IMR-90 (cell line): Measurements from ENCODE around the gene CLC. TPM values are rescaled to one million over a fixed set of nuclear protein-coding genes. Genes with fewer than 3 reads are reported as not detected.

Experiments
- ATAC-seq: fragments of 200-7000 bp; cut with Tn5 transposase; 2 replicates; pipeline ENCODE4 v1.9.1; 2020; ENCODE audit warnings: low read depth, mild to moderate bottlenecking, moderate library complexity
- BruUV-seq: library from RNA; stranded (reverse); fragments of 400-500 nt; replicated peaks from 2 replicates; lab custom pipeline; 2021; lab: Mats Ljungman, UMichigan
- CTCF ChIA-PET: fragments of 300-600 bp; formaldehyde crosslinking; extraction: SDS; loops from one replicate; lab custom pipeline; 2021; ENCODE audit warnings: antibody characterized with exemption; lab: Yijun Ruan, JAX
- POLR2A ChIA-PET: fragments of 300-600 bp; sonication (Branson Sonifier 250); formaldehyde crosslinking; loops from one replicate; lab custom pipeline; 2022; ENCODE audit warnings: antibody characterized with exemption; ENCODE audit not compliant: unreplicated experiment; lab: Charles Lee
- DNase-seq: peaks from one replicate; pipeline ENCODE4 v3.0.0; 2013
- H2AFZ ChIP-seq: replicated peaks from 2 replicates; pipeline ENCODE3; 2013; ENCODE audit warnings: low read length, mild to moderate bottlenecking; ENCODE audit not compliant: poor library complexity
- H2AK5ac ChIP-seq: 2 replicates; pipeline ENCODE4 v1.6.1; 2013; ENCODE audit warnings: low read depth, low read length, inconsistent platforms
- H2AK9ac ChIP-seq: replicated peaks from 2 replicates; pipeline ENCODE3; 2013; ENCODE audit warnings: mild to moderate bottlenecking, low read depth, low read length, moderate library complexity; ENCODE audit not compliant: poor library complexity
- H2BK120ac ChIP-seq: 2 replicates; pipeline ENCODE4 v1.6.1; 2013; ENCODE audit warnings: low read depth, low read length, inconsistent platforms
- H2BK15ac ChIP-seq: 3 replicates; pipeline ENCODE4 v1.6.1; 2013; ENCODE audit warnings: low read depth, low read length, inconsistent platforms
- H2BK20ac ChIP-seq: 2 replicates; pipeline ENCODE4 v1.6.1; 2013; ENCODE audit warnings: low read depth, mild to moderate bottlenecking, inconsistent platforms, low read length, moderate library complexity
- H2BK5ac ChIP-seq: 2 replicates; pipeline ENCODE4 v1.6.1; 2013; ENCODE audit warnings: mild to moderate bottlenecking, low read depth, low read length, inconsistent platforms; ENCODE audit not compliant: poor library complexity, severe bottlenecking
- H3K14ac ChIP-seq: replicated peaks from 2 replicates; pipeline ENCODE4 v1.6.1; 2013; ENCODE audit warnings: low read depth, low read length, inconsistent platforms
- H3K18ac ChIP-seq: 2 replicates; pipeline ENCODE4 v1.6.1; 2013; ENCODE audit warnings: low read depth, low read length, control low read depth
- H3K23ac ChIP-seq: 2 replicates; pipeline ENCODE4 v1.6.1; 2013; ENCODE audit warnings: low read depth, low read length, inconsistent platforms
- H3K27ac ChIP-seq: 2 replicates; pipeline ENCODE4 v1.5.1; 2013; ENCODE audit warnings: mild to moderate bottlenecking, control low read depth, low read length; ENCODE audit not compliant: insufficient read depth
- H3K27me3 ChIP-seq: 2 replicates; pipeline ENCODE4 v1.6.1; 2013; ENCODE audit warnings: low read length; ENCODE audit not compliant: control insufficient read depth, insufficient read depth
- H3K36me3 ChIP-seq: 2 replicates; pipeline ENCODE4 v1.6.1; 2013; ENCODE audit warnings: low read length, mixed read lengths; ENCODE audit not compliant: control insufficient read depth, insufficient read depth
- H3K4ac ChIP-seq: 2 replicates; pipeline ENCODE4 v1.6.1; 2013; ENCODE audit warnings: low read depth, low read length, inconsistent platforms
- H3K4me1 ChIP-seq: 2 replicates; pipeline ENCODE4 v1.6.1; 2013; ENCODE audit warnings: low read length, mixed read lengths; ENCODE audit not compliant: control insufficient read depth, insufficient read depth
- H3K4me2 ChIP-seq: 2 replicates; pipeline ENCODE4 v1.6.1; 2013; ENCODE audit warnings: low read depth, mild to moderate bottlenecking, control low read depth, low read length, moderate library complexity
- H3K4me3 ChIP-seq: 2 replicates; pipeline ENCODE4 v1.5.1; 2013; ENCODE audit warnings: low read depth, mild to moderate bottlenecking, control low read depth, low read length, moderate library complexity; ENCODE audit not compliant: insufficient read depth
- H3K56ac ChIP-seq: 2 replicates; pipeline ENCODE4 v1.6.1; 2013; ENCODE audit warnings: low read length, inconsistent platforms; ENCODE audit not compliant: insufficient read depth; ENCODE audit errors: extremely low read depth
- H3K79me1 ChIP-seq, 2 experiments: 2 replicates each; pipeline ENCODE4 v1.6.1; 2013; ENCODE audit warnings: low read length in 2 of 2, inconsistent platforms in 1 of 2, low read depth in 1 of 2
- H3K9ac ChIP-seq: 2 replicates; pipeline ENCODE4 v1.6.1; 2013; ENCODE audit warnings: low read depth, low read length, control low read depth
- H3K9me1 ChIP-seq: 2 replicates; pipeline ENCODE4 v1.6.1; 2013; ENCODE audit warnings: low read length, inconsistent platforms; ENCODE audit not compliant: insufficient read depth
- H3K9me3 ChIP-seq: 2 replicates; pipeline ENCODE4 v1.6.1; 2013; ENCODE audit warnings: low read length; ENCODE audit not compliant: control insufficient read depth, insufficient read depth
- H4K20me1 ChIP-seq: 2 replicates; pipeline ENCODE4 v1.6.1; 2013; ENCODE audit warnings: low read length, inconsistent platforms; ENCODE audit not compliant: insufficient read depth
- H4K5ac ChIP-seq: 2 replicates; pipeline ENCODE4 v1.6.1; 2013; ENCODE audit warnings: mild to moderate bottlenecking, low read depth, low read length, control low read depth
- H4K8ac ChIP-seq, 2 experiments: 2 replicates each; pipeline ENCODE4 v1.6.1; 2013; ENCODE audit warnings: low read depth in 2 of 2, low read length in 2 of 2, control low read depth in 1 of 2, inconsistent platforms in 1 of 2
- H4K91ac ChIP-seq: 2 replicates; pipeline ENCODE4 v1.6.1; 2013; ENCODE audit warnings: low read depth, low read length, inconsistent platforms; ENCODE audit not compliant: insufficient read depth
- BHLHE40 ChIP-seq: fragments of 150-350 bp; IDR thresholded peaks from 2 replicates; pipeline ENCODE4 v1.6.1; 2016; ENCODE audit warnings: mild to moderate bottlenecking, low read depth, low read length
- CEBPB ChIP-seq: IDR thresholded peaks from 2 replicates; pipeline ENCODE4 v1.6.1; 2012; ENCODE audit warnings: low read depth, low read length, improper control_type of control experiment
- CHD1 ChIP-seq: IDR thresholded peaks from 2 replicates; pipeline ENCODE4 v1.6.1; 2012; ENCODE audit warnings: low read depth, low read length, improper control_type of control experiment
- ELK1 ChIP-seq: fragments of 150-350 bp; IDR thresholded peaks from 2 replicates; pipeline ENCODE4 v1.6.1; 2016; ENCODE audit warnings: low read depth, mild to moderate bottlenecking, low read length, moderate library complexity, borderline replicate concordance
- FOS ChIP-seq: fragments of 150-350 bp; IDR thresholded peaks from 2 replicates; pipeline ENCODE4 v1.6.1; 2016; ENCODE audit warnings: low read depth, low read length
- MAFK ChIP-seq: IDR thresholded peaks from 2 replicates; pipeline ENCODE4 v1.6.1; 2012; ENCODE audit warnings: low read depth, low read length, improper control_type of control experiment
- MAZ ChIP-seq: IDR thresholded peaks from 2 replicates; pipeline ENCODE4 v1.6.1; 2012; ENCODE audit warnings: low read depth, mild to moderate bottlenecking, low read length, improper control_type of control experiment, moderate library complexity, borderline replicate concordance
- NFE2L2 ChIP-seq: fragments of 150-350 bp; IDR thresholded peaks from 2 replicates; pipeline ENCODE4 v1.6.1; 2016; ENCODE audit warnings: low read depth, mild to moderate bottlenecking, low read length
- POLR2A ChIP-seq: IDR thresholded peaks from 2 replicates; pipeline ENCODE4 v1.6.1; 2012; ENCODE audit warnings: mild to moderate bottlenecking, low read depth, low read length
- RAD21 ChIP-seq: IDR thresholded peaks from 2 replicates; pipeline ENCODE4 v1.6.1; 2012; ENCODE audit warnings: low read length, improper control_type of control experiment
- RCOR1 ChIP-seq: IDR thresholded peaks from 2 replicates; pipeline ENCODE4 v1.6.1; 2012; ENCODE audit warnings: mild to moderate bottlenecking, low read length, improper control_type of control experiment; ENCODE audit not compliant: insufficient replicate concordance
- RFX5 ChIP-seq: IDR thresholded peaks from 2 replicates; pipeline ENCODE4 v1.8.0; 2012; ENCODE audit warnings: low read depth, mild to moderate bottlenecking, low read length, moderate library complexity
- SMC3 ChIP-seq: fragments of 150-350 bp; IDR thresholded peaks from 2 replicates; pipeline ENCODE4 v1.6.1; 2016; ENCODE audit warnings: low read depth, mild to moderate bottlenecking, antibody characterized with exemption, low read length, moderate library complexity
- USF2 ChIP-seq: fragments of 150-350 bp; IDR thresholded peaks from 2 replicates; pipeline ENCODE4 v1.6.1; 2017; ENCODE audit warnings: mild to moderate bottlenecking, antibody characterized with exemption, low read length, low read depth
- WGBS, 2 experiments: methylation state at CpG; one replicate each; pipeline versions ENCODE4 v1.1.5 to v1.1.7; 2013; ENCODE audit warnings: missing lambda C conversion rate in 2 of 2; ENCODE audit not compliant: insufficient read length in 1 of 2; ENCODE audit errors: extremely low coverage in 2 of 2; 5-methylcytosine and 5-hydroxymethylcytosine counted together
- dilution Hi-C: fragments of 300-500 bp; cut with HindIII; formaldehyde crosslinking; loops from one replicate; pipeline ENCODE4 v1.14.3; 2018; ENCODE audit warnings: low sequenced_read_pairs; ENCODE audit not compliant: unreplicated experiment
- in situ Hi-C: fragments of 300-500 bp; cut with MboI; formaldehyde crosslinking; loops from 3 replicates; pipeline ENCODE4 v1.14.3; 2019; ENCODE audit warnings: low sequenced_read_pairs, inconsistent platforms, mixed read lengths
- intact Hi-C: fragments of 100-400 bp; cut with micrococcal nuclease; formaldehyde crosslinking; loops from 2 replicates; pipeline ENCODE4 v1.10.0; 2022
- polyA plus RNA-seq, 3 experiments: library from polyadenylated mRNA; depleted of rRNA; stranded (reverse); fragments of >200 nt; gene quantifications; 2 replicates each; pipeline ENCODE4 v1.2.3, GENCODE V29; 2012; ENCODE audit warnings: low replicate concordance in 1 of 3
- total RNA-seq: library from RNA; depleted of rRNA; stranded (reverse); fragments of >200 nt; gene quantifications from 2 replicates; pipeline ENCODE4 v1.2.3, GENCODE V29; 2012
- TF ChIP-seq, protein P1 (sequence below): conservative IDR thresholded peaks from 2 replicates; pipeline ENCODE4 v1.5.1; 2012; ENCODE audit warnings: mild to moderate bottlenecking, low read depth, low read length, improper control_type of control experiment

CLC gene
- total and polyA plus RNA-seq, 2 of the 4 experiments (the other 2 are of a cell fraction): not detected

DNA sequence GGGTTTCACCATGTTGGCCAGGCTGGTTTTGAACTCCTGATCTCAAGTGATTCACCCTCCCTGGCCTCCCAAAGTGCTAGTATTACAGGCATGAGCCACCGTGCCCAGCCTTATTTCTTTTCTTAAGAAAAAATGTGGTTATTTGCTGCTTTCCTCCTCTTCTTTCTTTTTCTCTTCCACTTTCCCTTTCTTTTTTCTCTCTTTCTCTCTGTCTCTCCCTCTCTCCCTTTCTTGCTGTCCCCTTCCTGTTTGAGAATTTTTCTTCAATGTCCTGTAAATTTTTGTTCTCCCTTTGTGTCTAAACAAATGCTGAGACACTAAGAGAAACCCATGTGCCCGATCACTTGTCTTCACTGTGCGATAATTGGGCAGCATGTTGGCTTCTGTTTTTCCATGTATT, 43.1 kb upstream of the CLC start:
- Histone ChIP-seq H2AFZ (no peak overlapping the region), H3K4me2 (no peak overlapping the region), H3K9ac (no peak overlapping the region), H2BK20ac (no peak overlapping the region), H2BK120ac (no peak overlapping the region), H3K56ac (no peak overlapping the region), H3K27ac (no peak overlapping the region), H2BK15ac (no peak overlapping the region), H3K9me3 (no peaks in the 10 kb centered on the region), H2BK5ac (no peak overlapping the region), H3K14ac (no peak overlapping the region), H4K5ac (no peak overlapping the region), H3K4ac (no peak overlapping the region), H3K9me1 (no peaks in the 10 kb centered on the region), H3K18ac (no peak overlapping the region), H3K79me1 (no peaks in the 10 kb centered on the region), H4K20me1 (no peaks in the 10 kb centered on the region), H4K91ac (no peak overlapping the region), H4K8ac (no peak overlapping the region), H3K23ac (no peak overlapping the region), H2AK9ac (no peak overlapping the region), H3K4me3 (no peak overlapping the region), H3K4me1 (no peaks in the 10 kb centered on the region), H3K36me3 (no peaks in the 10 kb centered on the region), H2AK5ac (no peak overlapping the region), H3K27me3 (peaks cover 5% of the 10 kb centered on the region)
- POLR2A ChIA-PET: no interaction called here
- intact Hi-C loops (no loop called here), dilution Hi-C loops (no loop called here), in situ Hi-C loops (no loop called here)
- CTCF ChIA-PET: no interaction called here
- WGBS, 2 experiments: no CpG with 5 or more reads among the region's 3 CpGs
- DNase-seq (no peak), ATAC-seq (no peak)
- TF ChIP-seq CHD1: no peak
- no peak for TF ChIP-seq CEBPB
- no peak for TF ChIP-seq SMC3
- TF ChIP-seq, protein P1, sequence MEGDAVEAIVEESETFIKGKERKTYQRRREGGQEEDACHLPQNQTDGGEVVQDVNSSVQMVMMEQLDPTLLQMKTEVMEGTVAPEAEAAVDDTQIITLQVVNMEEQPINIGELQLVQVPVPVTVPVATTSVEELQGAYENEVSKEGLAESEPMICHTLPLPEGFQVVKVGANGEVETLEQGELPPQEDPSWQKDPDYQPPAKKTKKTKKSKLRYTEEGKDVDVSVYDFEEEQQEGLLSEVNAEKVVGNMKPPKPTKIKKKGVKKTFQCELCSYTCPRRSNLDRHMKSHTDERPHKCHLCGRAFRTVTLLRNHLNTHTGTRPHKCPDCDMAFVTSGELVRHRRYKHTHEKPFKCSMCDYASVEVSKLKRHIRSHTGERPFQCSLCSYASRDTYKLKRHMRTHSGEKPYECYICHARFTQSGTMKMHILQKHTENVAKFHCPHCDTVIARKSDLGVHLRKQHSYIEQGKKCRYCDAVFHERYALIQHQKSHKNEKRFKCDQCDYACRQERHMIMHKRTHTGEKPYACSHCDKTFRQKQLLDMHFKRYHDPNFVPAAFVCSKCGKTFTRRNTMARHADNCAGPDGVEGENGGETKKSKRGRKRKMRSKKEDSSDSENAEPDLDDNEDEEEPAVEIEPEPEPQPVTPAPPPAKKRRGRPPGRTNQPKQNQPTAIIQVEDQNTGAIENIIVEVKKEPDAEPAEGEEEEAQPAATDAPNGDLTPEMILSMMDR: no peak
- no peak for TF ChIP-seq POLR2A
- no peak for TF ChIP-seq ELK1
- no peak for TF ChIP-seq MAZ
- TF ChIP-seq MAFK: no peak
- no peak for TF ChIP-seq FOS
- no peak for TF ChIP-seq BHLHE40
- TF ChIP-seq RFX5: no peak
- TF ChIP-seq RCOR1: no peak
- no peak for TF ChIP-seq NFE2L2
- TF ChIP-seq RAD21: no peak
- TF ChIP-seq USF2: no peak
- BruUV-seq: no TSS peak
